WTC11 (cell line): Measurements from ENCODE around the gene HSF2BP. TPM values are rescaled to one million over a fixed set of nuclear protein-coding genes. Genes with fewer than 3 reads are reported as not detected.

Experiments
- ATAC-seq: fragments of 200-7000 bp; cut with Tn5 transposase; 2 replicates; pipeline ENCODE4 v1.10.0; 2021; ENCODE audit warnings: mild to moderate bottlenecking, moderate library complexity
- CTCF ChIA-PET: fragments of 300-600 bp; sonication (Branson Sonifier 250); formaldehyde crosslinking; loops from one replicate; lab custom pipeline; 2021; ENCODE audit warnings: antibody characterized with exemption; lab: Charles Lee
- POLR2A ChIA-PET: fragments of 350-600 bp; sonication (Branson Sonifier 250); formaldehyde crosslinking; loops from one replicate; lab custom pipeline; 2021; ENCODE audit warnings: antibody characterized with exemption; lab: Charles Lee
- DNase-seq: peaks from one replicate; pipeline ENCODE4 v3.0.0; 2021; ENCODE audit warnings: low spot score
- H3K27ac Mint-ChIP-seq: 2 replicates; pipeline ENCODE4 v1.8.0; 2021; ENCODE audit warnings: mixed read lengths
- H3K27me3 Mint-ChIP-seq: 2 replicates; pipeline ENCODE4 v1.8.0; 2021; ENCODE audit warnings: low read depth, mild to moderate bottlenecking, moderate library complexity, mixed read lengths
- H3K36me3 Mint-ChIP-seq: 2 replicates; pipeline ENCODE4 v1.8.0; 2021; ENCODE audit warnings: mixed read lengths
- H3K4me1 Mint-ChIP-seq: 2 replicates; pipeline ENCODE4 v1.8.0; 2022; ENCODE audit warnings: mixed read lengths
- H3K4me3 Mint-ChIP-seq: 2 replicates; pipeline ENCODE4 v1.8.0; 2021; ENCODE audit warnings: mild to moderate bottlenecking, moderate library complexity, mixed read lengths
- H3K9me3 Mint-ChIP-seq: 2 replicates; pipeline ENCODE4 v1.8.0; 2021; ENCODE audit warnings: mixed read lengths
- ARID4B ChIP-seq: sonication (generic); formaldehyde crosslinking; IDR thresholded peaks from 2 replicates; pipeline ENCODE4 v1.8.0; 2023; ENCODE audit warnings: missing genetic modification reagents, mild to moderate bottlenecking, borderline replicate concordance
- ATF1 ChIP-seq: sonication (generic); formaldehyde crosslinking; IDR thresholded peaks from 2 replicates; pipeline ENCODE4 v1.8.1; 2023; ENCODE audit warnings: mild to moderate bottlenecking, moderate library complexity, missing genetic modification reagents
- CDX4 ChIP-seq: fragments of 250-450 bp; sonication (Bioruptor Pico); IDR thresholded peaks from 2 replicates; pipeline ENCODE4 v1.9.0; 2021; ENCODE audit warnings: moderate library complexity, mild to moderate bottlenecking, inconsistent platforms, borderline replicate concordance
- CREB1 ChIP-seq: sonication (generic); formaldehyde crosslinking; IDR thresholded peaks from 2 replicates; pipeline ENCODE4 v1.8.0; 2023; ENCODE audit warnings: mild to moderate bottlenecking, missing genetic modification reagents
- E2F4 ChIP-seq: sonication (generic); formaldehyde crosslinking; IDR thresholded peaks from 2 replicates; pipeline ENCODE4 v1.8.1; 2022; ENCODE audit warnings: low read depth, mild to moderate bottlenecking, moderate library complexity, missing genetic modification reagents, borderline replicate concordance
- E2F5 ChIP-seq: sonication (generic); formaldehyde crosslinking; IDR thresholded peaks from 2 replicates; pipeline ENCODE4 v1.8.1; 2022; ENCODE audit warnings: mild to moderate bottlenecking, moderate library complexity, missing genetic modification reagents
- EMX1 ChIP-seq: fragments of 250-450 bp; sonication (Bioruptor Pico); IDR thresholded peaks from 2 replicates; pipeline ENCODE4 v1.8.0; 2021; ENCODE audit warnings: mild to moderate bottlenecking
- FOXJ3 ChIP-seq: sonication (generic); formaldehyde crosslinking; IDR thresholded peaks from 2 replicates; pipeline ENCODE4 v1.9.0; 2021; ENCODE audit warnings: missing genetic modification reagents, mild to moderate bottlenecking, borderline replicate concordance
- FOXP4 ChIP-seq: sonication (generic); formaldehyde crosslinking; IDR thresholded peaks from 2 replicates; pipeline ENCODE4 v1.8.0; 2022; ENCODE audit warnings: mild to moderate bottlenecking, missing genetic modification reagents
- GTF2I ChIP-seq: fragments of 250-450 bp; sonication (Bioruptor Pico); conservative IDR thresholded peaks from 2 replicates; pipeline ENCODE4 v1.4.0; 2021; ENCODE audit warnings: mild to moderate bottlenecking
- MLX ChIP-seq: sonication (generic); formaldehyde crosslinking; IDR thresholded peaks from 2 replicates; pipeline ENCODE4 v1.8.1; 2023; ENCODE audit warnings: mild to moderate bottlenecking, missing genetic modification reagents, moderate library complexity
- ZNF121 ChIP-seq: sonication (generic); formaldehyde crosslinking; IDR thresholded peaks from 2 replicates; pipeline ENCODE4 v1.8.0; 2023; ENCODE audit warnings: missing genetic modification reagents
- ZNF138 ChIP-seq: sonication (generic); formaldehyde crosslinking; conservative IDR thresholded peaks from 2 replicates; pipeline ENCODE4 v1.8.1; 2022; ENCODE audit warnings: mild to moderate bottlenecking, moderate library complexity, missing genetic modification reagents
- ZNF219 ChIP-seq: sonication (generic); formaldehyde crosslinking; IDR thresholded peaks from 2 replicates; pipeline ENCODE4 v1.8.0; 2023; ENCODE audit warnings: missing genetic modification reagents, mild to moderate bottlenecking, borderline replicate concordance
- ZNF425 ChIP-seq: fragments of 250-450 bp; sonication (Bioruptor Pico); conservative IDR thresholded peaks from 2 replicates; pipeline ENCODE4 v1.9.0; 2021; ENCODE audit warnings: mild to moderate bottlenecking
- total RNA-seq: library from RNA; stranded (reverse); gene quantifications from 3 replicates; pipeline ENCODE4 v1.2.3, GENCODE V29; 2021

The HSF2BP gene
- total RNA-seq, 1 experiment from 2014 or later: 1.1 TPM

- no peaks in the 10 kb centered on the region for H3K27me3 Mint-ChIP-seq
- peaks cover 10% of the 10 kb centered on the region for H3K4me1 Mint-ChIP-seq
- POLR2A ChIA-PET: no interaction called here
- no peaks in the 10 kb centered on the region for H3K36me3 Mint-ChIP-seq
- no peak for TF ChIP-seq CREB1 (CRISPR knock-in tag)
- TF ChIP-seq, all 79 proteins: peak for 0
- no peak overlapping the region for H3K4me3 Mint-ChIP-seq
- no peak overlapping the region for H3K27ac Mint-ChIP-seq
- ATAC-seq (no peak), DNase-seq (no peak)
- CTCF ChIA-PET: no interaction called here
- no peaks in the 10 kb centered on the region for H3K9me3 Mint-ChIP-seq
Observed at GRCh38 chr21:43581453-43581852, 77.8 kb downstream of the HSF2BP start.

- Mint-ChIP-seq H3K4me1 (peaks cover 5% of the 10 kb centered on the region), H3K9me3 (no peaks in the 10 kb centered on the region), H3K27ac (no peak overlapping the region), H3K36me3 (no peaks in the 10 kb centered on the region), H3K4me3 (no peak overlapping the region), H3K27me3 (no peaks in the 10 kb centered on the region)
- ATAC-seq (no peak), DNase-seq (no peak)
- ChIA-PET POLR2A (no interaction called here), CTCF (no interaction called here)
- TF ChIP-seq ZNF219 (CRISPR knock-in tag) (no peak), MLX (CRISPR knock-in tag) (no peak), GTF2I (CRISPR knock-in tag) (no peak), EMX1 (no peak), FOXP4 (no peak), ATF1 (CRISPR knock-in tag) (no peak), ARID4B (CRISPR knock-in tag) (no peak), CDX4 (CRISPR knock-in tag) (no peak), ZNF138 (CRISPR knock-in tag) (no peak), ZNF425 (CRISPR knock-in tag) (no peak), E2F5 (CRISPR knock-in tag) (no peak), E2F4 (CRISPR knock-in tag) (no peak), ZNF121 (CRISPR knock-in tag) (no peak), FOXJ3 (CRISPR knock-in tag) (no peak)
Observed at GRCh38 chr21:43578677-43579303, 80.5 kb downstream of the HSF2BP start.
